H54 (cell line): ENCODE data around the gene SMIM33.

Source experiments
- DNase-seq: peaks from one replicate; pipeline ENCODE4 v3.0.0; 2011; ENCODE audit warnings: low spot score, mixed read lengths; ENCODE audit not compliant: insufficient read length
- FAIRE-seq: peaks from 3 replicates; lab custom pipeline; 2011; peaks lifted over from hg19 to GRCh38; lab: Jason Lieb, UNC
- POLR2A ChIP-seq: IDR thresholded peaks from 2 replicates; pipeline ENCODE4 v1.6.1; 2011; ENCODE audit warnings: low read depth, mild to moderate bottlenecking, low read length

The SMIM33 gene

GRCh38 chr5:139446956-139447779 lies 23.6 kb upstream of the SMIM33 start:
- no peak for TF ChIP-seq POLR2A
- no peak for DNase-seq

GRCh38 chr5:139451176-139451575 lies 19.6 kb upstream of the SMIM33 start:
- DNase-seq, result no peak
- TF ChIP-seq POLR2A, result no peak
- no peak for FAIRE-seq

More at GRCh38 chr5:139446956-139447779, 23.6 kb upstream of the SMIM33 start:
- no peak for FAIRE-seq

GRCh38 chr5:139451878-139452660 lies 18.7 kb upstream of the SMIM33 start:
- DNase-seq (no peak), FAIRE-seq (no peak)
- 0 out of 2 replicates have a peak, but pooled peaks have one; percentile 8 for TF ChIP-seq POLR2A

- FAIRE-seq, result no peak
- DNase-seq, result no peak
- TF ChIP-seq POLR2A, result no peak
These were observed 16.9 kb upstream of the SMIM33 start for GRCh38 chr5:139453683-139454567.

GRCh38 chr5:139454568-139455290 lies 16.1 kb upstream of the SMIM33 start:
- FAIRE-seq (no peak), DNase-seq (no peak)
- TF ChIP-seq POLR2A, result no peak

GRCh38 chr5:139456776-139457175 lies 14.0 kb upstream of the SMIM33 start:
- TF ChIP-seq POLR2A, result no peak
- FAIRE-seq, result no peak

GRCh38 chr5:139457241-139457640 lies 13.6 kb upstream of the SMIM33 start:
- FAIRE-seq (no peak), DNase-seq (no peak)
- no peak for TF ChIP-seq POLR2A

More at GRCh38 chr5:139456776-139457175, 14.0 kb upstream of the SMIM33 start:
- DNase-seq, result no peak

GRCh38 chr5:139457653-139458306 lies 13.0 kb upstream of the SMIM33 start:
- FAIRE-seq (no peak), DNase-seq (no peak)
- no peak for TF ChIP-seq POLR2A

GRCh38 chr5:139458580-139459407 lies 12.0 kb upstream of the SMIM33 start:
- TF ChIP-seq POLR2A, result no peak
- peak; percentile 76 for DNase-seq
- FAIRE-seq, result no peak

- no peak for FAIRE-seq
- no peak for DNase-seq
These were observed 11.3 kb upstream of the SMIM33 start for GRCh38 chr5:139459451-139459934.

GRCh38 chr5:139460455-139460854 lies 10.3 kb upstream of the SMIM33 start:
- DNase-seq (no peak), FAIRE-seq (no peak)
- TF ChIP-seq POLR2A, result no peak

More at GRCh38 chr5:139459451-139459934, 11.3 kb upstream of the SMIM33 start:
- no peak for TF ChIP-seq POLR2A

GRCh38 chr5:139461176-139461575 lies 9.6 kb upstream of the SMIM33 start:
- DNase-seq, result no peak
- no peak for FAIRE-seq
- TF ChIP-seq POLR2A, result no peak
